GM06990 (cell line): Measurements from ENCODE around the gene MTTP.

ENCODE experiments used
- DNase-seq: peaks from one replicate; pipeline ENCODE4 v3.0.0-alpha.2; 2011; ENCODE audit not compliant: insufficient read length; ENCODE audit errors: extremely low read depth
- H3K27me3 ChIP-seq: replicated peaks from 2 replicates; pipeline ENCODE4 v1.6.0; 2011; ENCODE audit warnings: low read length; ENCODE audit not compliant: control insufficient read depth, insufficient read depth
- H3K36me3 ChIP-seq: 2 replicates; pipeline ENCODE4 v1.5.1; 2011; ENCODE audit warnings: low read length; ENCODE audit not compliant: control insufficient read depth, insufficient read depth
- H3K4me3 ChIP-seq: replicated peaks from 2 replicates; pipeline ENCODE4 v1.5.1; 2011; ENCODE audit warnings: low read depth, mild to moderate bottlenecking, control low read depth, low read length
- TF ChIP-seq, protein P1 (sequence below): IDR thresholded peaks from 2 replicates; pipeline ENCODE4 v1.5.1; 2011; ENCODE audit warnings: low read length, control low read depth, mild to moderate bottlenecking, inconsistent platforms; ENCODE audit not compliant: insufficient read depth, poor library complexity, severe bottlenecking

The MTTP gene

DNA sequence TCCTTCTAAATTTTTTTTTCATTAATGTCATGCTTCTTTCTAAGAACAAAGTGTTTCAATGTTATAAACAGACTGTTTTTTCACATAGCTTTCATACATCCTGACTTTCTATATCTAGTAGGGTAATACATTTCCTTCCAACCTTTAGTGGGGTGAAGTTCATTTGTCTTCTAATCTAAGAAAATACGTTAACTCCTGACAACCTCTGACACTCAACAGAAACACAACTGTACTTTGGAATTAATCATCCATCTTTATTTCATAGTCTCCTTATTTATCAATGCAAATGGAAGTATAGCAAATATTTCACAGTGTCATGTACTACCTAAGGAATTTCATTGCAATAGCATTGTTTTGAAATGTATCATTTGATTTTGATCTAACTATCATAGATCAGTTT, 2.7 kb upstream of the MTTP start:
- H3K27me3 ChIP-seq = no peaks in the 10 kb centered on the region
- H3K36me3 ChIP-seq = no peaks in the 10 kb centered on the region
- DNase-seq = no peak
- TF ChIP-seq, protein P1, sequence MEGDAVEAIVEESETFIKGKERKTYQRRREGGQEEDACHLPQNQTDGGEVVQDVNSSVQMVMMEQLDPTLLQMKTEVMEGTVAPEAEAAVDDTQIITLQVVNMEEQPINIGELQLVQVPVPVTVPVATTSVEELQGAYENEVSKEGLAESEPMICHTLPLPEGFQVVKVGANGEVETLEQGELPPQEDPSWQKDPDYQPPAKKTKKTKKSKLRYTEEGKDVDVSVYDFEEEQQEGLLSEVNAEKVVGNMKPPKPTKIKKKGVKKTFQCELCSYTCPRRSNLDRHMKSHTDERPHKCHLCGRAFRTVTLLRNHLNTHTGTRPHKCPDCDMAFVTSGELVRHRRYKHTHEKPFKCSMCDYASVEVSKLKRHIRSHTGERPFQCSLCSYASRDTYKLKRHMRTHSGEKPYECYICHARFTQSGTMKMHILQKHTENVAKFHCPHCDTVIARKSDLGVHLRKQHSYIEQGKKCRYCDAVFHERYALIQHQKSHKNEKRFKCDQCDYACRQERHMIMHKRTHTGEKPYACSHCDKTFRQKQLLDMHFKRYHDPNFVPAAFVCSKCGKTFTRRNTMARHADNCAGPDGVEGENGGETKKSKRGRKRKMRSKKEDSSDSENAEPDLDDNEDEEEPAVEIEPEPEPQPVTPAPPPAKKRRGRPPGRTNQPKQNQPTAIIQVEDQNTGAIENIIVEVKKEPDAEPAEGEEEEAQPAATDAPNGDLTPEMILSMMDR = no peak
- H3K4me3 ChIP-seq = no peak overlapping the region

DNA sequence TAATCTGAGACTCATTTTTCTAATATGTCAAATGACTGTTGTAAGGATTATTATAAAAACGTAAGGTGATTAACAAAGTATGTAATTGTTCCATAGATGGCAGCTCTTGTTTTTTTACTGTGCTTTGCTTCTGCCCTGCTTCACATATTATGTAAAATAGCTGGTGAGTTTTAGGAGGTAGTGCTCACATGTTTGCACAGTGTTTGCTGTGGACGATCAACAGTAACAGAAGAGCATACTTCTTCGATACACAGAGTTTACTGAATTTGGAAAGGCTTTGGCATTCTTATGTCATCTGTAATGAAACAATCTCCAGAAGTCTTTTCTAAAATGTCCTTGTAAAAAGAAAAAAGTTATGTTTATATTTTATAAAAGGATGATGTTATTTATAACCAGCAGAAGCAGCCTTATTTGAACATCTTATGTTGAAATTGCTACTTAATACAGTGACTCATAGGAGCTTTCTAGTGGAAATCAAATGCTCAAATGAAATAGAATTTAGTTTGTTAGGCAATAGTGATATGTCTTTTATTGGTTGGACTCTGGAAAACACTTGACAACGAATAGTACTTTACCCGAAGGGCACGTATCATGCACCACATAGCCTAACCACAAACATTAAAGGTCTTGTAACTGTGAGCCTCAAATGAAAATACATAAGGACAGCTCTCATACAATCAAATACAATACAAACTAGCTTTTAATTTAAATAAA, 1.9 kb upstream of the MTTP start:
- no peak for DNase-seq
- TF ChIP-seq, protein P1 = no peak
- no peak overlapping the region for H3K4me3 ChIP-seq
- H3K27me3 ChIP-seq = no peaks in the 10 kb centered on the region
- no peaks in the 10 kb centered on the region for H3K36me3 ChIP-seq

DNA sequence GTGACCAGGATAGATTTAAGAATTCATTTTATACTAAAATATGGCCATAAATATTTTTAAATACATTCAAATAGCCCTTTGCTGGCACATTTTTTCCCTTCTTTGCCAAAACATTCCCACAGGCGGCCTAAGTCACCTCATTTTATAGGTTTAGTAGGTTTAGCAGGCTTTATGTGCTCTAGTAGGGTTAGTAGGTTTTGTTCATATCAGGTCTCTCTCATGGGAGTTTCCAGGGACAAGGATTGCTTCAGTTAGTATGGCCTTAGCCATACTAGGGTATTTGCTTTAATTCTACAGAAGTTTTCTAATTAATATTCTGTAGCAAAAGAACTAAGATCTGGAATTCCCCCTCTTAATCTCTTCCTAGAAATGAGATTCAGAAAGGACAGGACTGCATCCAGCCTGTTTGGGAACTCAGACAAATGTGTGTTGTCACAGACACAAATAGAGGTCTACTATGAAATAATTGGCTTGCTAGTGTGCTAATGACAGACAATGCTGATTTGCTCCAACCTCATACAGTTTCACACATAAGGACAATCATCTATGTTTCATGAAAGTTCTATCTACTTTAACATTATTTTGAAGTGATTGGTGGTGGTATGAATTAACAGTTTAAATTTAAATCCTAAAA, 772 bp upstream of the MTTP start:
- TF ChIP-seq, protein P1 = no peak
- Histone ChIP-seq H3K36me3 (no peaks in the 10 kb centered on the region), H3K27me3 (no peaks in the 10 kb centered on the region), H3K4me3 (no peak overlapping the region)
- no peak for DNase-seq

GRCh38 chr4:99578714-99579113, 4.1 kb downstream of the MTTP start:
- no peak for DNase-seq
- TF ChIP-seq, protein P1 = no peak
- Histone ChIP-seq H3K4me3 (no peak overlapping the region), H3K27me3 (no peaks in the 10 kb centered on the region), H3K36me3 (no peaks in the 10 kb centered on the region)

DNA sequence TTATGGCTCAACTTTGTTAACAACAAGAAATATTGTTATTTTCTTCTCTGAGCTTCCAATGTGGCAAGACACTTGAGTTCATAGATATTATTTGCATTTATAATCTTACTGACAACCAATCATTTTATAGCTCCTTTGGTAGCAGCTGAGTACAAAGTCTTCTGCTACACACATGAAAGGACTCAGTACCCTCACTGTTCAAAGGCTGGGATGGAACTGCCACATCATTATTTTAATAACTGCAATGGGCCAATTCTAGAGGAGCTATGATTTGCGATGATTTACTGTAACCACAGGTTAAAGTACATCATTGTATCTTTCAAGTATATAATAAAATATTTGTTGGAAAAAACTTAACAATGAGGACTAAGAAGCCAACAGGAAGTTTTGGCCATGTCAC, 10.9 kb downstream of the MTTP start:
- Histone ChIP-seq H3K27me3 (no peaks in the 10 kb centered on the region), H3K36me3 (no peaks in the 10 kb centered on the region), H3K4me3 (no peak overlapping the region)
- no peak for DNase-seq
- TF ChIP-seq, protein P1 = no peak

DNA sequence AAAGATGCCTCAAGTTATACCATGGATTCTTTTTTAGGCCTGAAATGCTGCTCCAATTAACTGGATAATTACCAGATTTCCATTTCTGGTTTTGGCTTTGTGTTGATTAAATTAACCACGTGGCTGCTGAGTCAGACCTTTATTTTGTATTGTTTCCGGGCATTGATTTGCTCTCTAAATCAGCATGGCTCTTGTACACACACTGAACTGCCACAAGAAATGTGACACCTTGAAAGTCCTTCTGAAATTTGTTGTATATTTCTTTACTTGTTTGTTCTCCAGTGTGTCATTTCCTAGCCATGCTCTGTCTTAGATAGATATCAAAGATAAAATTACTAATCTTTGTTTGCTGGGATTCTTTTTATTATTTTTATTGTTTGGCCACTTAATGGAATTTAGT, 11.7 kb downstream of the MTTP start:
- no peak overlapping the region for H3K4me3 ChIP-seq
- H3K27me3 ChIP-seq = no peaks in the 10 kb centered on the region
- no peak for DNase-seq
- TF ChIP-seq, protein P1 = no peak
- no peaks in the 10 kb centered on the region for H3K36me3 ChIP-seq
